ENCODE results near the gene ME3.

Gene ME3

DNA sequence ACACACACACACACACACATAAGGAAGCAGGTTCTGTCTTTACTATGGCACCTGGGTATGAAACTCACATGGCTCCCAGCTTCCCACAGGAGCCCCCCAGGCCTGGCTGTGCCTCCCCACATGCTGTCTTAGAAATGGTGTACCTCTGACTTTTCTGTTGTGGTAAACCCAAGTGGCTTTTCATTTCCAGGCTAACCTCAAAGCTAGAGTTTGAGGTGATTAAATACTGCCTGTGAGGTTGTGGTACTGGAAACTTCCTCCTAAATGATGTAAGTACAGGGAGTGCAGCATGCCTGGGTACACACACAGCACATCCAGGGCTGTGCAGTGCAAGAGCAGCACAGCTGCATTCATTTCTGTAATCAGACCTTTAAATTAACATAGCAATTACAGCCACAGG is 34.4 kb downstream of the ME3 start:
- no peak overlapping the region for H3K4me3 ChIP-seq (ENCODE audit: extremely low read depth, insufficient read depth, low read length, poor library complexity, severe bottlenecking)
- H3K27ac ChIP-seq (ENCODE audit: low read depth, low read length, severe bottlenecking), result no peak overlapping the region
- peaks cover 6% of the 10 kb centered on the region for H3K4me1 ChIP-seq (ENCODE audit: control insufficient read depth, insufficient read depth, low read length, poor library complexity, severe bottlenecking)
- H3K9me3 ChIP-seq (ENCODE audit: control insufficient read depth, low read length), result peaks cover 6% of the 10 kb centered on the region
- no peaks in the 10 kb centered on the region for H3K36me3 ChIP-seq (ENCODE audit: control insufficient read depth, insufficient read depth, low read length)

DNA sequence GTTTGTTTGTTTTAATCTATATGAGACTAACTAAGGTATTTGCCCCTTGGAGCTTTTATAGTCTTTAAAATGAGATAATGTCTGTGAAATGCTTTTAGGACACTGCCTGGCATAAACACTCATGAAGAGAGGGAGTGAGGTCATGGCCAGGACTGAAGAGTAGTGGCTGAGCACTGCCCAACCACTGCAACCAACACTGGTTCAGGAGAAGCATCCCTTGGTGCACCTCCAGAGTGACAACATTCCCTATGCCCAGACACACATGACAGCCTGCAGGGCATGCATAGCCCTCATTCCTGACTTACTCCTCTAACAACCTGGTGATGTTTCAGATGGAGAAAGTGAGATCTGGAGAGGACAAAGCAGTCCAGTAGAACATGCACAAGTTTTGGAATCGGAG is 36.1 kb downstream of the ME3 start:
- WGBS, 2 experiments (ENCODE audit: insufficient coverage in 2 of 2), result 100% methylated on average over 1 of the region's 1 CpG
- peak overlapping the region; percentile 37 for H3K27ac ChIP-seq (ENCODE audit: low read depth, low read length, severe bottlenecking)
- H3K4me3 ChIP-seq (ENCODE audit: extremely low read depth, insufficient read depth, low read length, poor library complexity, severe bottlenecking), result no peak overlapping the region
- H3K4me1 ChIP-seq (ENCODE audit: control insufficient read depth, insufficient read depth, low read length, poor library complexity, severe bottlenecking), result peaks cover 17% of the 10 kb centered on the region
- H3K36me3 ChIP-seq (ENCODE audit: control insufficient read depth, insufficient read depth, low read length), result no peaks in the 10 kb centered on the region
- peaks cover 6% of the 10 kb centered on the region for H3K9me3 ChIP-seq (ENCODE audit: control insufficient read depth, low read length)

DNA sequence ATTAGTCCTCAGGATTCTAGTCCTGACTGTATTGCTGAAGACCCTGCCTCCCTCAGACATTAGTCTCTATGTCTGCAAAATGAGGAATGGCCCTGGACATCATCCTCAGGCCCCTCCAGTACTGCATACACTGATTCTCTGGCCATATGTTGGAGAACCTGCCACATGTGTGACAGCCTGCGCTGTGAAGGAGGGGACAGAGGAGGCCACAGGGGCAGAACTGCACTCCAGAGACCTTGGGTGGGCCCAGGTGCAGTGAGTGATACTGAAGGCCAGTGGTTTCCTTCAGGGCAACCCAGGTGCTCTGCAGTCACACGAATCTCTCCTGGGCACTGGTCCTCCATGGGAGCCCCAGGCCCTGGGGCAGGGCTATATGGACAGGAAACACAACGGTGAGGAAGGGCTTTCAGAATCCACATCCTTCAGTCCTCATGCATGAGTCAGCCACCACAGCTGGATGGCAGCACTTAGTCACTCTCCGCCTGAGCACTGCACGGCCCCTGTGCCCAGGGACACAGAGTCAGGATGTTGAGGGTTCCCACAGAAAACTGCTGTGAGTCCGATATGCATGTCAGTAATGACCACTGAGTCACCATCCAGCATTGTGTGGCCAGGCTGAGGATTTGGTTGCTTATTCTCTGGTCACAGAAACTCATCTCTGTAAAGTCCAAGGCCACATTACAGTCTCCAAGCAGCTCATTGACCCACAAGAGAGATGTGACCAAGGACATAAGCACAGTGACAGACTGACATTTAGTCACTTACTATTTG is 39.7 kb downstream of the ME3 start:
- peaks cover 26% of the 10 kb centered on the region for H3K4me1 ChIP-seq (ENCODE audit: control insufficient read depth, insufficient read depth, low read length, poor library complexity, severe bottlenecking)
- H3K36me3 ChIP-seq (ENCODE audit: control insufficient read depth, insufficient read depth, low read length), result no peaks in the 10 kb centered on the region
- no peak overlapping the region for H3K4me3 ChIP-seq (ENCODE audit: extremely low read depth, insufficient read depth, low read length, poor library complexity, severe bottlenecking)
- 38 to 48% methylated on average over 5 to 6 of the region's 6 CpGs for WGBS, 2 experiments (ENCODE audit: insufficient coverage in 2 of 2)
- peaks cover 6% of the 10 kb centered on the region for H3K9me3 ChIP-seq (ENCODE audit: control insufficient read depth, low read length)
- peak overlapping the region; percentile 79 for H3K27ac ChIP-seq (ENCODE audit: low read depth, low read length, severe bottlenecking)

DNA sequence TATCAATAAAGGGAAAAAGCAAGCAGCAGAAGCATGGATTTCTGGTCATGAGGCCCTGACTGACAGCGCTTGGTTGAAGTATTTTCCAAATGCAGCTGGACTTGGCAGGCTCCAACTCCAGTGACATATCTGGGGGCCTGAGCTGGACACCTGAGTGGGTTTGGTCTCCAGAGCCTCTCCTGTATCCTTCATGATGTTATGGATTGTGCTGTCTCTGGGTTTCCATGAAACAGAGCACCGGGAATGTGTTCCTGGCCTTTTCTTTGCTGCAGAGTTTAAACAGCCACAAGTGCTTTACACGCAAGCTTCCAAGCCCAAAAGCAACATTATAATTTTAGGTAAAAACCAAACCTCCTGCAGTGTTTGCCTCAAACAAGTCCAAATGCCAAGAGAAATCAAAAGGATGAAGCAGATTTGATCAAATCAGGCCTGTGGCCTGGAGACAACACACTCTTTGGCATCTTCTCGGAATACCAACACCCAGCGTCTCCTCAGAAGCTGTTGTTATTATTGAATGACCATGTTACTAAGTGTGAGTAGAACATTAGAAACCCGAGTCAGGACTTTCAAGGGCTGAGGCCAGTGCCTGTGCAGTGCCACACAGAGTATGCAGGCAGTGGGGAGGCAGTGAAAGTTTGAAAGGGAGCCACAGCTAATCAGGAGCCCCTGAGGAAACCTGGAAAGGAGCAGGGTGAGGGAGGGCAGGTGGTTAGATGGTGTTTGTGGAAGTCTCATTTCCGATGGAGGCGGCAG is 42.0 kb downstream of the ME3 start:
- no peak overlapping the region for H3K27ac ChIP-seq (ENCODE audit: low read depth, low read length, severe bottlenecking)
- peaks cover 6% of the 10 kb centered on the region for H3K9me3 ChIP-seq (ENCODE audit: control insufficient read depth, low read length)
- 87 to 97% methylated on average over 7 of the region's 8 CpGs for WGBS, 2 experiments (ENCODE audit: insufficient coverage in 2 of 2)
- no peaks in the 10 kb centered on the region for H3K36me3 ChIP-seq (ENCODE audit: control insufficient read depth, insufficient read depth, low read length)
- peaks cover 26% of the 10 kb centered on the region for H3K4me1 ChIP-seq (ENCODE audit: control insufficient read depth, insufficient read depth, low read length, poor library complexity, severe bottlenecking)
- H3K4me3 ChIP-seq (ENCODE audit: extremely low read depth, insufficient read depth, low read length, poor library complexity, severe bottlenecking), result no peak overlapping the region

DNA sequence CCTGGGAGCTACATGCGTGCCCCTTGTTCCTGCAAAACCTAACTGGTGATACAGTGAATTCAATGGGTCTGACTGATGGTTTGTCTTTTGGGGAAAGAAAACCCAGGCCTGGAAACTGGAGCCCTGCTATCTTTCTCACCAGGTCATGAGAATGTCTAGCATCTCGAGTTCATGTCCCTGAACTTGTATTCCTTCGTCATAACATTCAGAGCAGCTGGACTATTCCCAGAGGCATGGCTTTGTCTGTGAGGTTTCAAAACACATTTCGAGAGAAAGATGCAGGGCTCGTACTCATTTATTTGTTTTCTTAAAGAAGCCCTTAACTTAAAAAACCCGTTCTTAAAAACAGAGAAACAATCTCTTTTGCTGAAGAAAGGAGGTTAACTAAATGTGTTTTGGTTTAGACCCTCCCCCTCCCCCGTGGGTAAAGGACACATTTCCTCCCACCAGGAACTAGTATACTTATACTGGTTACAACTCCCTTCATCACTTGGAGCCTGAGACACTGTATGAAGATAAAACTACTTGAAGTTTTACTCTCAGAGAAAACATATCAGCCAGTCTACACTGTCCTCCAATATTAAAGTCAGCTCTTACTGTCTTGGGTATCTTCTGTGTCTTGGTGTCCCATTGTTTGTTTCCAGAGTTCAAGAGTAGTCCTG is 43.2 kb downstream of the ME3 start:
- no peaks in the 10 kb centered on the region for H3K9me3 ChIP-seq (ENCODE audit: control insufficient read depth, low read length)
- no peak overlapping the region for H3K27ac ChIP-seq (ENCODE audit: low read depth, low read length, severe bottlenecking)
- no peaks in the 10 kb centered on the region for H3K36me3 ChIP-seq (ENCODE audit: control insufficient read depth, insufficient read depth, low read length)
- H3K4me3 ChIP-seq (ENCODE audit: extremely low read depth, insufficient read depth, low read length, poor library complexity, severe bottlenecking), result no peak overlapping the region
- 95 to 100% methylated on average over 2 to 3 of the region's 7 CpGs for WGBS, 2 experiments (ENCODE audit: insufficient coverage in 2 of 2)
- peaks cover 26% of the 10 kb centered on the region for H3K4me1 ChIP-seq (ENCODE audit: control insufficient read depth, insufficient read depth, low read length, poor library complexity, severe bottlenecking)

DNA sequence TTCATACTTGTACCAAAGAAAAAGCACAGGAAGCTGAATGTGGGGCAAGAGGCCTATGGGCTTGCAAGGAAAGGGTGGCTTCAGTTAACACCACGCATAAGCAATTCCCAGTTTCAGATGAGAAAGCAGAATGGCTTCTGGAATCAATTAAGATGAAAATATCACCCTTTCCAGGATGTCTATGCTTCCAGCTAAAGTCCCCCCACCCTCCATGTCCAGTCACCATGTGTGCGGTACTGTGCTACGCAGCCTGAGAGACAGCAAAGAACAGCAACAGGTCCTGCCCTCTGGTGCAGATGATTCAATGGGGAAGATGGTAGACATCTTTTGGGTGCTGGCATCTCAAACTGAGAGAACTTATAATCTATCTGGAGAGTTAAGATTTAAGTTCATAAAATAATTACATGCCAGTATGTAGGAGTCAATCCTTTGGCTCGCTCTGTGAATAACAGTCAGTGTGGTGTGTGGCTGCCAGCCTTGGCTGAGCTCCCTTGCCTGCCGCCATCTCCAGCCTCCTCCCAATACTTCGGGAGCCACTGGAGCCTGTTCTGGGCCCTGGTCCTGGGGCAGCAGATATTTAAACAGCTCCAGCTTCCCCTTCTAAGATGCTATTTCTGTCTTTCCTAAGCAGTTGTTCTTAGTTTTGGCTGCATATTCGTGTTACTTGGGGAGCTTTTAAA is 44.5 kb downstream of the ME3 start:
- 94 to 100% methylated on average over 3 of the region's 7 CpGs for WGBS, 2 experiments (ENCODE audit: insufficient coverage in 2 of 2)

DNA sequence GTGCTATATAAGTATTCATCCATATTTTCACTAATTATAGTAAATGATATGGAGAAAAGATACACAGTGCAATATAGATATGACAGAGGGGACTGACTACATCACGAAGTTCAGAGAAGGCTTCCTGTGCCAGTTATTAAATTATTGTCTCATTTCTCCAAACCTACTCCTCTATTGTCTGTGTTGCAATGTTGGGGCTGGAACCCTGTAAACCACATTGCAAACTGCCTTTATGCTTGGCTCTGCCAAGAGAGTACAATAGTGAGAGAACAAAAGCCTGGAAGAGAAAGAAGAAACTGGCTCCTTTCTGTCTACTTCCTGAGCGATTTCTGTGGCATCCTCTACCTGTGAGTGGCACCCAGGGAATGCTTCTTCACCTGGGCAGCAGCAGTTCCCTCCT is 46.4 kb downstream of the ME3 start:
- 80 to 100% methylated on average over 1 of the region's 2 CpGs for WGBS, 2 experiments (ENCODE audit: insufficient coverage in 2 of 2)
- peaks cover 9% of the 10 kb centered on the region for H3K4me1 ChIP-seq (ENCODE audit: control insufficient read depth, insufficient read depth, low read length, poor library complexity, severe bottlenecking)
- no peak overlapping the region for H3K4me3 ChIP-seq (ENCODE audit: extremely low read depth, insufficient read depth, low read length, poor library complexity, severe bottlenecking)
- H3K27ac ChIP-seq (ENCODE audit: low read depth, low read length, severe bottlenecking), result no peak overlapping the region
- H3K36me3 ChIP-seq (ENCODE audit: control insufficient read depth, insufficient read depth, low read length), result no peaks in the 10 kb centered on the region
- H3K9me3 ChIP-seq (ENCODE audit: control insufficient read depth, low read length), result no peaks in the 10 kb centered on the region

More for the DNA sequence above, 44.5 kb downstream of the ME3 start:
- Histone ChIP-seq H3K36me3 (ENCODE audit: control insufficient read depth, insufficient read depth, low read length) (no peaks in the 10 kb centered on the region), H3K4me1 (ENCODE audit: control insufficient read depth, insufficient read depth, low read length, poor library complexity, severe bottlenecking) (peaks cover 20% of the 10 kb centered on the region), H3K27ac (ENCODE audit: low read depth, low read length, severe bottlenecking) (no peak overlapping the region), H3K9me3 (ENCODE audit: control insufficient read depth, low read length) (no peaks in the 10 kb centered on the region), H3K4me3 (ENCODE audit: extremely low read depth, insufficient read depth, low read length, poor library complexity, severe bottlenecking) (no peak overlapping the region)

DNA sequence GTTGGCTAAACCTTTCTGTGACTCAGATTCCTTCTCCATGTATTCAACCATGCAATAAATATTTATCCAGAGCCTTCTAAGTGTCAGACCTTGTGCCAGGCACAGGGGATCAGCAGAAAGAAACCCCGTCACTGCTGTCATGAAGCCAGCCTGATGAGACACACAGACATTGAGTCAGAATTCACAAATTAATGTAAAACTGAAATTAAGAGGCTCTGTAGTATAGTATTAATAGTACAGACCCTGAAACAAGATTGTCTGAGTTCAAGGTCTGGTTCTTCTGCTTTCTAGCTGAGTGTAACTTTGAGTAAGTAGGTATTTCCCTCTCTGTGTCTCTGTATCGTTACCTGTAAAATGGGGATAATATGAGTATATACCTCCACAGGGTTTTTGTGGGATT is 46.9 kb downstream of the ME3 start:
- Histone ChIP-seq H3K9me3 (ENCODE audit: control insufficient read depth, low read length) (no peaks in the 10 kb centered on the region), H3K27ac (ENCODE audit: low read depth, low read length, severe bottlenecking) (no peak overlapping the region), H3K4me3 (ENCODE audit: extremely low read depth, insufficient read depth, low read length, poor library complexity, severe bottlenecking) (no peak overlapping the region), H3K4me1 (ENCODE audit: control insufficient read depth, insufficient read depth, low read length, poor library complexity, severe bottlenecking) (peaks cover 9% of the 10 kb centered on the region), H3K36me3 (ENCODE audit: control insufficient read depth, insufficient read depth, low read length) (no peaks in the 10 kb centered on the region)
- WGBS, 2 experiments (ENCODE audit: insufficient coverage in 2 of 2), result 100% methylated on average over 1 of the region's 2 CpGs; no CpG with 5 or more reads in 1 of the 2 experiments

DNA sequence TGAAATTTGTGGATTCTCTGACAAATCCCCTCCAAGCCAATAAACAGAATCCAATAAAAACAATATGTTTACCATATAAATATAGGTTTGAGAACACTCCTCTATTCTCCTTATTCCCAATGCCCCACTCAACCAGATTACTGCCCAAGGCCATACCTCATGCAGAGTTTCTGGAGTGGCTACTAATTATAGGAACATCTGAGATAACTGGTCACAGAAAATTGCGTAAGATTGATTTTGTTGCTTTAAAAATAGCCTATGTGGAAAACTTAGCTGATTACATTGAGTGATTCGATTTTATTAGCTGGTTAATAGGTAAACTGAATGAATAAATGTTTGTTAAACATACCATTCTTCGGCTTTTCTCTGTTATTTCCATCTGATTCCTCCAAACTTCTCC is 48.0 kb downstream of the ME3 start:
- H3K4me1 ChIP-seq (ENCODE audit: control insufficient read depth, insufficient read depth, low read length, poor library complexity, severe bottlenecking), result peaks cover 6% of the 10 kb centered on the region
- H3K27ac ChIP-seq (ENCODE audit: low read depth, low read length, severe bottlenecking), result no peak overlapping the region
- no peaks in the 10 kb centered on the region for H3K36me3 ChIP-seq (ENCODE audit: control insufficient read depth, insufficient read depth, low read length)
- no peak overlapping the region for H3K4me3 ChIP-seq (ENCODE audit: extremely low read depth, insufficient read depth, low read length, poor library complexity, severe bottlenecking)
- no peaks in the 10 kb centered on the region for H3K9me3 ChIP-seq (ENCODE audit: control insufficient read depth, low read length)
- WGBS, 2 experiments (ENCODE audit: insufficient coverage in 2 of 2), result 75 to 81% methylated on average over 1 to 3 of the region's 3 CpGs

DNA sequence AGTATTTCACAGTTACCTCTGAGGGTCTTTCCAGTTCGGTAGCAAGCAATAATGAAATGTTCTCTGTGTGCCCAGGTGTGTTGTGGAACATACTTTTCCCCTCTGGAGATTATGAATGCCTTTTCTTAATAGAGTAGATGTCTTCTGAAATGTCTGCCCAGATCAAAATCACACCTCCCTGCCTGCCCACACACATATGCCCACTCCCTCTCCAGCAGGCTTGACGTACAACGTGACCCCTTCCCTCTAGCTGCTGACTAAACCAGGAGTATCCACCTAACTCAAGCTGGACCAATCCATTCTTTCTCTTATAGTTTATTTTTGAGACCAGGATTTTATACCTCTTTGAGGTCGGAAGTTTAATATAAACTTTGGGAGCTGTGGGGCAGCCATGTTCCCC is 48.7 kb downstream of the ME3 start:
- H3K36me3 ChIP-seq (ENCODE audit: control insufficient read depth, insufficient read depth, low read length), result no peaks in the 10 kb centered on the region
- H3K4me1 ChIP-seq (ENCODE audit: control insufficient read depth, insufficient read depth, low read length, poor library complexity, severe bottlenecking), result no peaks in the 10 kb centered on the region
- no peak overlapping the region for H3K27ac ChIP-seq (ENCODE audit: low read depth, low read length, severe bottlenecking)
- WGBS, 2 experiments (ENCODE audit: insufficient coverage in 2 of 2), result 90 to 95% methylated on average over 2 to 4 of the region's 4 CpGs
- no peaks in the 10 kb centered on the region for H3K9me3 ChIP-seq (ENCODE audit: control insufficient read depth, low read length)
- H3K4me3 ChIP-seq (ENCODE audit: extremely low read depth, insufficient read depth, low read length, poor library complexity, severe bottlenecking), result no peak overlapping the region

Measured in mesodermal cell (in vitro differentiated cells).